Spleen (tissue), 11 donors: ENCODE measurements around the gene DGKH. TPM values are rescaled to one million over a fixed set of nuclear protein-coding genes. Genes with fewer than 3 reads are reported as not detected.

Source experiments
- DNase-seq: peaks from one replicate; pipeline ENCODE4 v3.0.0-alpha.2; 2020
- H3K27ac ChIP-seq, 8 donors: fragments of 200-600 bp; sonication (generic) in 7 of 8; 1 replicate in 4 of 8; 2 replicates in 4 of 8; pipeline versions ENCODE4 v1.5.0 to v1.8.0; 2016 to 2021; ENCODE audit warnings: inconsistent platforms in 4 of 8, mild to moderate bottlenecking in 4 of 8, moderate library complexity in 1 of 8
- H3K27me3 ChIP-seq, 7 donors: fragments of 200-600 bp; sonication (generic) in 6 of 7; replicated peaks in 1 of 7; 1 replicate in 4 of 7; 2 replicates in 3 of 7; pipeline versions ENCODE4 v1.5.0 to v1.8.0; 2016 to 2021; ENCODE audit warnings: inconsistent platforms in 3 of 7, mild to moderate bottlenecking in 1 of 7
- H3K36me3 ChIP-seq, 6 donors: fragments of 200-600 bp; sonication (generic) in 5 of 6; 1 replicate in 4 of 6; 2 replicates in 2 of 6; pipeline versions ENCODE4 v1.5.0 to v1.8.0; 2016 to 2021; ENCODE audit warnings: inconsistent platforms in 2 of 6
- H3K4me1 ChIP-seq, 6 donors: fragments of 200-600 bp; sonication (generic) in 5 of 6; 1 replicate in 3 of 6; 2 replicates in 3 of 6; pipeline versions ENCODE4 v1.5.0 to v1.8.0; 2016 to 2021; ENCODE audit warnings: inconsistent platforms in 3 of 6
- H3K4me3 ChIP-seq, 8 donors: fragments of 200-600 bp; sonication (generic) in 7 of 8; 1 replicate in 4 of 8; 2 replicates in 4 of 8; pipeline versions ENCODE4 v1.5.0 to v1.8.0; 2016 to 2021; ENCODE audit warnings: inconsistent platforms in 4 of 8, mild to moderate bottlenecking in 4 of 8, moderate library complexity in 2 of 8
- H3K9me3 ChIP-seq, 8 donors: fragments of 200-600 bp; sonication (generic) in 7 of 8; 1 replicate in 4 of 8; 2 replicates in 4 of 8; pipeline versions ENCODE4 v1.5.0 to v1.8.0; 2016 to 2021; ENCODE audit warnings: inconsistent platforms in 4 of 8
- CTCF ChIP-seq, 11 experiments: fragments of 200-600 bp in 7 of 11; fragments of 450-650 bp in 4 of 11; sonication (generic) in 4 of 11; IDR thresholded peaks in 8 of 11; conservative IDR thresholded peaks in 3 of 11; 1 replicate in 7 of 11; 2 replicates in 4 of 11; pipeline versions ENCODE4 v1.4.0 to v1.8.0; 2016 to 2021; ENCODE audit warnings: antibody characterized with exemption in 11 of 11, inconsistent platforms in 4 of 11, mild to moderate bottlenecking in 1 of 11
- POLR2A ChIP-seq, 3 donors: fragments of 450-650 bp; IDR thresholded peaks; one replicate each; pipeline ENCODE4 v1.5.1; 2017; ENCODE audit warnings: antibody characterized with exemption in 3 of 3, mild to moderate bottlenecking in 1 of 3
- POLR2AphosphoS5 ChIP-seq, 3 donors: sonication (generic); formaldehyde crosslinking; IDR thresholded peaks; one replicate each; pipeline ENCODE4 v1.5.1; 2017; ENCODE audit warnings: antibody characterized with exemption in 3 of 3
- WGBS, 5 donors: extraction: QIAGEN DNeasy Blood & Tissue Kit in 3 of 5; methylation state at CpG; one replicate each; pipeline versions ENCODE4 v1.1.5 to v1.1.7; 2013 to 2018; 5-methylcytosine and 5-hydroxymethylcytosine counted together
- intact Hi-C: fragments of 100-400 bp; cut with DNase I; formaldehyde crosslinking; loops from one replicate; pipeline ENCODE4 v1.15.0; 2023; ENCODE audit warnings: low total_unique reads
- polyA plus RNA-seq, 3 donors: library from polyadenylated mRNA; stranded (reverse); fragments of 200-250 nt; gene quantifications; one replicate each; pipeline ENCODE4 v1.2.1, GENCODE V29; 2013
- total RNA-seq, 7 donors: library from RNA; depleted of rRNA in 3 of 7; stranded (reverse); fragments of >200 nt in 3 of 7; fragmentation: NEBNext Ultra II Directional in 4 of 7; extraction: Animal tissue kit (Norgen Biotek cat#: 25700) in 4 of 7; gene quantifications; one replicate each; pipeline versions ENCODE4 v1.1.0 to v1.2.1, GENCODE V29; 2016 to 2021
- donor health status: healthy with polysubstance abuse.
- donor health status: DM: no; HTN: no; CAD: no; lungs with moderate emphysema.
- donor health status: DM: no; HTN: no; CAD: no.
- donor health status: Bipolar disorder and iron deficiency.
- donor health status: healthy.
- donor health status: DM: no; HTN: no; CAD: no.
- donor health status: DM: yes; HTN: yes; CAD: no.

DGKH gene
- total and polyA plus RNA-seq, 10 donors: 0.52 to 15.3 (median 10.8) TPM

- TF ChIP-seq POLR2AphosphoS5 (IDR thresholded peaks at IDR 0.05): no peak
- no peak for TF ChIP-seq CTCF (IDR thresholded peaks at IDR 0.05 in 8 of 11, conservative IDR thresholded peaks at IDR 0.05 in 3 of 11)
- TF ChIP-seq POLR2A (IDR thresholded peaks at IDR 0.05): no peak
- Histone ChIP-seq H3K27me3 (no peaks in the 10 kb centered on the region), H3K9me3 (peaks cover 0 to 3% (median 0%) of the 10 kb centered on the region in 8 donors), H3K36me3 (peaks cover 0 to 36% (median 0%) of the 10 kb centered on the region in 6 donors), H3K27ac (no peak overlapping the region), H3K4me3 (no peak overlapping the region), H3K4me1 (no peaks in the 10 kb centered on the region)
- 87 to 100% (median 95%) methylated on average over 1 of the region's 1 CpG for WGBS, 5 donors
- DNase-seq: no peak
- intact Hi-C loops: no loop called here
Observed at GRCh38 chr13:42228527-42228926, 180.1 kb downstream of the DGKH start.

- H3K27me3 ChIP-seq: no peaks in the 10 kb centered on the region
- WGBS, 5 donors: 87 to 96% (median 90%) methylated on average over 3 of the region's 3 CpGs
- H3K4me3 ChIP-seq: no peak overlapping the region
- H3K27ac ChIP-seq: no peak overlapping the region
- TF ChIP-seq POLR2AphosphoS5 (IDR thresholded peaks at IDR 0.05): no peak
- no peak for TF ChIP-seq CTCF (IDR thresholded peaks at IDR 0.05 in 8 of 11, conservative IDR thresholded peaks at IDR 0.05 in 3 of 11)
- no peak for TF ChIP-seq POLR2A (IDR thresholded peaks at IDR 0.05)
- intact Hi-C loops: no loop called here
- DNase-seq: no peak
- peaks cover 0 to 3% (median 0%) of the 10 kb centered on the region in 8 donors for H3K9me3 ChIP-seq
- peaks cover 0 to 31% (median 0%) of the 10 kb centered on the region in 6 donors for H3K36me3 ChIP-seq
- no peaks in the 10 kb centered on the region for H3K4me1 ChIP-seq
Observed at GRCh38 chr13:42229287-42229686, 180.8 kb downstream of the DGKH start.

- Histone ChIP-seq H3K36me3 (peaks cover 0 to 11% (median 0%) of the 10 kb centered on the region in 6 donors), H3K4me3 (no peak overlapping the region), H3K4me1 (no peaks in the 10 kb centered on the region), H3K27ac (no peak overlapping the region), H3K9me3 (no peaks in the 10 kb centered on the region), H3K27me3 (no peaks in the 10 kb centered on the region)
- no peak for DNase-seq
- 91 to 97% (median 96%) methylated on average over 4 of the region's 4 CpGs for WGBS, 5 donors
- intact Hi-C loops: no loop called here
- no peak for TF ChIP-seq POLR2A (IDR thresholded peaks at IDR 0.05)
- TF ChIP-seq CTCF (IDR thresholded peaks at IDR 0.05 in 8 of 11, conservative IDR thresholded peaks at IDR 0.05 in 3 of 11): no peak
- TF ChIP-seq POLR2AphosphoS5 (IDR thresholded peaks at IDR 0.05): no peak
Observed at GRCh38 chr13:42232671-42233070, 184.2 kb downstream of the DGKH start.

- H3K4me1 ChIP-seq: no peaks in the 10 kb centered on the region
- no peak overlapping the region for H3K4me3 ChIP-seq
- intact Hi-C loops: no loop called here
- H3K27ac ChIP-seq: no peak overlapping the region
- peaks cover 0 to 11% (median 0%) of the 10 kb centered on the region in 6 donors for H3K36me3 ChIP-seq
- no peaks in the 10 kb centered on the region for H3K27me3 ChIP-seq
- no peaks in the 10 kb centered on the region for H3K9me3 ChIP-seq
- 83 to 100% (median 97%) methylated on average over 1 of the region's 1 CpG for WGBS, 5 donors
- DNase-seq: no peak
- TF ChIP-seq POLR2A (IDR thresholded peaks at IDR 0.05): no peak
- TF ChIP-seq POLR2AphosphoS5 (IDR thresholded peaks at IDR 0.05): no peak
- no peak for TF ChIP-seq CTCF (IDR thresholded peaks at IDR 0.05 in 8 of 11, conservative IDR thresholded peaks at IDR 0.05 in 3 of 11)
Observed at GRCh38 chr13:42233726-42234125, 185.3 kb downstream of the DGKH start.
